GM23248 (cell line): ENCODE results near the gene LSP1. TPM values are rescaled to one million over a fixed set of nuclear protein-coding genes. Genes with fewer than 3 reads are reported as not detected.
"Not testable (repeated sequence)": the region's sequence is repeated elsewhere in the genome, so short reads cannot be mapped to it uniquely, and the experiment has no call there.

Experiments used
- DNase-seq: peaks from one replicate; pipeline ENCODE4 v3.0.0-alpha.2; 2015
- H2AFZ ChIP-seq: fragments of 200-600 bp; sonication (generic); 2 replicates; pipeline ENCODE4 v1.6.1; 2016; ENCODE audit warnings: antibody characterized with exemption
- H3F3A ChIP-seq: fragments of 200-600 bp; sonication (generic); 2 replicates; pipeline ENCODE4 v1.6.1; 2016; ENCODE audit warnings: mild to moderate bottlenecking, antibody characterized with exemption, mixed run types; ENCODE audit not compliant: insufficient read depth
- H3K27ac ChIP-seq: fragments of 200-600 bp; sonication (generic); 2 replicates; pipeline ENCODE4 v1.5.1; 2016; ENCODE audit warnings: mild to moderate bottlenecking
- H3K27me3 ChIP-seq: fragments of 200-600 bp; sonication (generic); replicated peaks from 2 replicates; pipeline ENCODE4 v1.6.1; 2016; ENCODE audit warnings: mild to moderate bottlenecking; ENCODE audit not compliant: insufficient read depth
- H3K36me3 ChIP-seq: fragments of 200-600 bp; sonication (generic); 2 replicates; pipeline ENCODE4 v1.6.1; 2016; ENCODE audit warnings: low read depth, mild to moderate bottlenecking
- H3K4me1 ChIP-seq: fragments of 200-600 bp; sonication (generic); 2 replicates; pipeline ENCODE4 v1.6.1; 2016; ENCODE audit warnings: mild to moderate bottlenecking; ENCODE audit not compliant: insufficient read depth
- H3K4me2 ChIP-seq: fragments of 200-600 bp; sonication (generic); one replicate; pipeline ENCODE4 v1.6.1; 2016; ENCODE audit warnings: mild to moderate bottlenecking; ENCODE audit not compliant: unreplicated experiment
- H3K4me3 ChIP-seq: fragments of 200-600 bp; sonication (generic); 2 replicates; pipeline ENCODE4 v1.5.1; 2016; ENCODE audit warnings: mild to moderate bottlenecking
- H3K79me2 ChIP-seq: fragments of 200-600 bp; sonication (generic); 2 replicates; pipeline ENCODE4 v1.6.1; 2016; ENCODE audit warnings: mild to moderate bottlenecking; ENCODE audit not compliant: insufficient read depth
- H3K9ac ChIP-seq: fragments of 200-600 bp; sonication (generic); 2 replicates; pipeline ENCODE4 v1.6.1; 2016; ENCODE audit warnings: mild to moderate bottlenecking
- H3K9me2 ChIP-seq: fragments of 200-600 bp; sonication (generic); 2 replicates; pipeline ENCODE4 v1.6.1; 2016; ENCODE audit warnings: mixed run types, mild to moderate bottlenecking, moderate library complexity; ENCODE audit not compliant: insufficient read depth
- H3K9me3 ChIP-seq: fragments of 200-600 bp; sonication (generic); one replicate; pipeline ENCODE4 v1.6.1; 2017; ENCODE audit warnings: low read depth
- H4K20me1 ChIP-seq: fragments of 200-600 bp; sonication (generic); 2 replicates; pipeline ENCODE4 v1.6.0; 2016; ENCODE audit not compliant: insufficient read depth
- EZH2 ChIP-seq: fragments of 200-600 bp; sonication (generic); IDR thresholded peaks from 2 replicates; pipeline ENCODE4 v1.6.1; 2018; ENCODE audit warnings: antibody characterized with exemption, mild to moderate bottlenecking; ENCODE audit not compliant: insufficient read depth, poor library complexity, severe bottlenecking
- EZH2phosphoT487 ChIP-seq: fragments of 200-600 bp; sonication (generic); IDR thresholded peaks from 2 replicates; pipeline ENCODE4 v1.6.1; 2018; ENCODE audit warnings: antibody characterized with exemption, moderate library complexity, mild to moderate bottlenecking, low read depth; ENCODE audit not compliant: insufficient read depth
- WGBS, 2 experiments: methylation state at CpG; one replicate each; pipeline ENCODE4 v1.1.6; 2015 to 2017; ENCODE audit warnings: low lambda C conversion rate in 2 of 2, low coverage in 1 of 2; ENCODE audit errors: missing lambda C conversion rate in 2 of 2; 5-methylcytosine and 5-hydroxymethylcytosine counted together
- in situ Hi-C: fragments of 300-500 bp; cut with MboI; formaldehyde crosslinking; loops from 2 replicates; pipeline ENCODE4 v1.15.0; 2020
- polyA plus RNA-seq: library from polyadenylated mRNA; unstranded; fragments of >200 nt; fragmentation: Nextera tagmentation; extraction: Ambion mirVana; gene quantifications from 2 replicates; pipeline ENCODE4 v1.2.1, GENCODE V29; 2016
- total RNA-seq: library from RNA; depleted of rRNA; stranded (reverse); fragments of >200 nt; shearing (Covaris generic); gene quantifications from 2 replicates; pipeline ENCODE4 v1.2.3, GENCODE V29; 2014

The LSP1 gene
- total and polyA plus RNA-seq, 2 experiments from 2014 or later, result 0.36 TPM; not detected in 1

GRCh38 chr11:1807264-1807995 lies 45.5 kb upstream of the LSP1 start:
- Histone ChIP-seq H3K4me2 (no peak overlapping the region), H3K4me3 (no peak overlapping the region), H4K20me1 (no peaks in the 10 kb centered on the region), H3K4me1 (no peaks in the 10 kb centered on the region), H3K36me3 (no peaks in the 10 kb centered on the region), H3K9me2 (no peaks in the 10 kb centered on the region), H3K9me3 (no peaks in the 10 kb centered on the region), H3K9ac (no peak overlapping the region), H3K27me3 (peaks cover 51% of the 10 kb centered on the region), H3K27ac (no peak overlapping the region), H3K79me2 (no peaks in the 10 kb centered on the region), H3F3A (no peaks in the 10 kb centered on the region), H2AFZ (no peak overlapping the region)
- in situ Hi-C loops, result no loop called here
- WGBS, 2 experiments, result 33 to 38% methylated on average over 14 of the region's 14 CpGs
- TF ChIP-seq EZH2phosphoT487 (no peak), EZH2 (no peak)
- DNase-seq, result no peak

GRCh38 chr11:1810761-1811160 lies 42.1 kb upstream of the LSP1 start:
- no peak for DNase-seq
- no peaks in the 10 kb centered on the region for H3K9me2 ChIP-seq
- no peak overlapping the region for H3K4me3 ChIP-seq
- no peaks in the 10 kb centered on the region for H3K36me3 ChIP-seq
- no peaks in the 10 kb centered on the region for H3K4me1 ChIP-seq
- in situ Hi-C loops, result loop anchor here (10.0 kb wide), 1 partner anchor 116 kb away; the partner anchor contains the start of gene KRTAP5-6
- no peaks in the 10 kb centered on the region for H4K20me1 ChIP-seq
- WGBS, 2 experiments, result 44 to 46% methylated on average over 10 of the region's 10 CpGs
- H3K79me2 ChIP-seq, result no peaks in the 10 kb centered on the region
- H3K27me3 ChIP-seq, result peaks cover 72% of the 10 kb centered on the region
- H3K4me2 ChIP-seq, result no peak overlapping the region
- TF ChIP-seq EZH2, result no peak
- no peaks in the 10 kb centered on the region for H3K9me3 ChIP-seq
- no peaks in the 10 kb centered on the region for H3F3A ChIP-seq
- no peak overlapping the region for H3K9ac ChIP-seq
- H3K27ac ChIP-seq, result no peak overlapping the region
- H2AFZ ChIP-seq, result no peak overlapping the region

- TF ChIP-seq EZH2phosphoT487 (no peak), EZH2 (no peak)
- H3K4me3 ChIP-seq, result no peak overlapping the region
- no peaks in the 10 kb centered on the region for H3K9me2 ChIP-seq
- no peak overlapping the region for H3K4me2 ChIP-seq
- no peak overlapping the region for H3K9ac ChIP-seq
- WGBS, 2 experiments, result 43 to 48% methylated on average over 5 of the region's 5 CpGs
- DNase-seq, result no peak
- H3K27me3 ChIP-seq, result peaks cover 64% of the 10 kb centered on the region
- H3K79me2 ChIP-seq, result no peaks in the 10 kb centered on the region
- no peaks in the 10 kb centered on the region for H3K9me3 ChIP-seq
- H3K27ac ChIP-seq, result no peak overlapping the region
- in situ Hi-C loops, result loop anchor here (10.0 kb wide), 1 partner anchor 117 kb away; the partner anchor contains the start of gene KRTAP5-6
- no peaks in the 10 kb centered on the region for H3K36me3 ChIP-seq
- H2AFZ ChIP-seq, result no peak overlapping the region
- H3K4me1 ChIP-seq, result no peaks in the 10 kb centered on the region
- no peaks in the 10 kb centered on the region for H3F3A ChIP-seq
- no peaks in the 10 kb centered on the region for H4K20me1 ChIP-seq
These were observed 40.6 kb upstream of the LSP1 start for GRCh38 chr11:1812274-1812673.

- Histone ChIP-seq H3K27ac (no peak overlapping the region), H3K27me3 (peaks cover 66% of the 10 kb centered on the region), H3K4me3 (no peak overlapping the region), H4K20me1 (no peaks in the 10 kb centered on the region), H3K9me3 (no peaks in the 10 kb centered on the region), H3K79me2 (no peaks in the 10 kb centered on the region), H3K9me2 (no peaks in the 10 kb centered on the region), H3K36me3 (no peaks in the 10 kb centered on the region), H2AFZ (no peak overlapping the region), H3K4me2 (no peak overlapping the region), H3K9ac (no peak overlapping the region), H3F3A (no peaks in the 10 kb centered on the region), H3K4me1 (no peaks in the 10 kb centered on the region)
- in situ Hi-C loops, result loop anchor here (10.0 kb wide), 1 partner anchor 118 kb away; the partner anchor contains the start of gene KRTAP5-6
- TF ChIP-seq EZH2phosphoT487 (no peak), EZH2 (no peak)
- WGBS, 2 experiments, result 52 to 64% methylated on average over 15 of the region's 15 CpGs
- no peak for DNase-seq
These were observed 40.1 kb upstream of the LSP1 start for GRCh38 chr11:1812801-1813200.

- H3K9me2 ChIP-seq, H4K20me1 ChIP-seq, H3K4me1 ChIP-seq, H3F3A ChIP-seq, H3K4me3 ChIP-seq, H3K79me2 ChIP-seq, DNase-seq, H3K27ac ChIP-seq, H3K9ac ChIP-seq, H3K4me2 ChIP-seq, H3K9me3 ChIP-seq, H2AFZ ChIP-seq, H3K36me3 ChIP-seq: not testable (repeated sequence)
- WGBS, 2 experiments, result 44 to 56% methylated on average over 9 of the region's 9 CpGs
- in situ Hi-C loops, result loop anchor here (10.0 kb wide), 1 partner anchor 119 kb away; the partner anchor contains the start of gene KRTAP5-6
- peaks cover 69% of the 10 kb centered on the region for H3K27me3 ChIP-seq
These were observed 39.5 kb upstream of the LSP1 start for GRCh38 chr11:1813356-1813755.
